Psoas muscle (tissue), 8 donors: ENCODE data around the gene CNTF. TPM values are rescaled to one million over a fixed set of nuclear protein-coding genes. Genes with fewer than 3 reads are reported as not detected.

Experiments used
- ATAC-seq, 4 donors: fragments of 200-7000 bp; cut with Tn5 transposase; one replicate each; pipeline ENCODE4 v1.9.1; 2020; ENCODE audit warnings: moderate library complexity in 3 of 4, mild to moderate bottlenecking in 2 of 4
- DNase-seq, 2 donors: peaks; one replicate each; pipeline ENCODE4 v3.0.0-alpha.2; 2020
- H3K27ac ChIP-seq: fragments of 200-600 bp; one replicate; pipeline ENCODE4 v1.8.0; 2022
- H3K27me3 ChIP-seq, 3 donors: fragments of 200-600 bp in 1 of 3; one replicate each; pipeline versions ENCODE4 v1.6.1 to v1.8.0; 2013 to 2022; ENCODE audit warnings: low read length in 2 of 3, mild to moderate bottlenecking in 2 of 3, moderate library complexity in 1 of 3; ENCODE audit not compliant: insufficient read depth in 3 of 3
- H3K36me3 ChIP-seq, 2 donors: fragments of 200-600 bp in 1 of 2; one replicate each; pipeline versions ENCODE4 v1.6.1 to v1.8.0; 2013 to 2022; ENCODE audit warnings: low read depth in 1 of 2, mild to moderate bottlenecking in 1 of 2, moderate library complexity in 1 of 2; ENCODE audit not compliant: insufficient read depth in 1 of 2
- H3K4me1 ChIP-seq: fragments of 200-600 bp; one replicate; pipeline ENCODE4 v1.8.0; 2022
- H3K4me3 ChIP-seq: fragments of 200-600 bp; one replicate; pipeline ENCODE4 v1.8.0; 2022; ENCODE audit warnings: mild to moderate bottlenecking
- H3K9me3 ChIP-seq: fragments of 200-600 bp; one replicate; pipeline ENCODE4 v1.8.0; 2022
- WGBS, 3 donors: extraction: QIAGEN DNeasy Blood & Tissue Kit; methylation state at CpG; one replicate each; pipeline versions ENCODE4 v1.1.6 to v1.1.7; 2013; 5-methylcytosine and 5-hydroxymethylcytosine counted together
- intact Hi-C, 2 donors: fragments of 100-400 bp; cut with DNase I; formaldehyde crosslinking; loops; one replicate each; pipeline versions ENCODE4 v1.11.0 to v1.14.2; 2022
- polyA plus RNA-seq, 3 donors: library from polyadenylated mRNA; stranded (reverse); fragments of 200-250 nt; gene quantifications; one replicate each; pipeline ENCODE4 v1.2.3, GENCODE V29; 2013
- total RNA-seq, 4 donors: library from RNA; stranded (reverse); fragmentation: NEBNext Ultra II Directional in 2 of 4; extraction: Animal tissue kit (Norgen Biotek cat#: 25700) in 2 of 4; gene quantifications; one replicate each; pipeline versions ENCODE4 v1.2.1 to v1.2.4, GENCODE V29; 2021 to 2023
- TF ChIP-seq, protein P1 (sequence below): fragments of 200-600 bp; IDR thresholded peaks from one replicate; pipeline ENCODE4 v1.8.0; 2022; ENCODE audit warnings: antibody characterized with exemption
- donor health status: healthy with polysubstance abuse.
- donor health status: DM: no; HTN: no; CAD: no; lungs with moderate emphysema.
- donor health status: Bipolar disorder and iron deficiency.
- donor health status: healthy.
- donor health status: DM: yes; HTN: yes; CAD: no.
- donor health status: DM: no; HTN: no; CAD: no.
- donor health status: DM: no; HTN: no; CAD: no.
- donor health status: DM: yes; HTN: yes; CAD: no.

The CNTF gene
- total and polyA plus RNA-seq, 7 donors: 1.1 to 21.2 (median 3.5) TPM

GRCh38 chr11:58579192-58580129 lies 43.0 kb upstream of the CNTF start:
- intact Hi-C loops: loop anchor here (5.0 kb wide), 2 partner anchors 38 to 48 kb away; no protein-coding TSS in a partner anchor
- ATAC-seq: peak; percentile 69 to 76 (median 74)
- Histone ChIP-seq H3K9me3 (no peaks in the 10 kb centered on the region), H3K4me3 (peak overlapping the region; percentile 92), H3K27me3 (no peaks in the 10 kb centered on the region), H3K27ac (peak overlapping the region; percentile 100), H3K36me3 (no peaks in the 10 kb centered on the region), H3K4me1 (peaks cover 68% of the 10 kb centered on the region)
- TF ChIP-seq, protein P1, sequence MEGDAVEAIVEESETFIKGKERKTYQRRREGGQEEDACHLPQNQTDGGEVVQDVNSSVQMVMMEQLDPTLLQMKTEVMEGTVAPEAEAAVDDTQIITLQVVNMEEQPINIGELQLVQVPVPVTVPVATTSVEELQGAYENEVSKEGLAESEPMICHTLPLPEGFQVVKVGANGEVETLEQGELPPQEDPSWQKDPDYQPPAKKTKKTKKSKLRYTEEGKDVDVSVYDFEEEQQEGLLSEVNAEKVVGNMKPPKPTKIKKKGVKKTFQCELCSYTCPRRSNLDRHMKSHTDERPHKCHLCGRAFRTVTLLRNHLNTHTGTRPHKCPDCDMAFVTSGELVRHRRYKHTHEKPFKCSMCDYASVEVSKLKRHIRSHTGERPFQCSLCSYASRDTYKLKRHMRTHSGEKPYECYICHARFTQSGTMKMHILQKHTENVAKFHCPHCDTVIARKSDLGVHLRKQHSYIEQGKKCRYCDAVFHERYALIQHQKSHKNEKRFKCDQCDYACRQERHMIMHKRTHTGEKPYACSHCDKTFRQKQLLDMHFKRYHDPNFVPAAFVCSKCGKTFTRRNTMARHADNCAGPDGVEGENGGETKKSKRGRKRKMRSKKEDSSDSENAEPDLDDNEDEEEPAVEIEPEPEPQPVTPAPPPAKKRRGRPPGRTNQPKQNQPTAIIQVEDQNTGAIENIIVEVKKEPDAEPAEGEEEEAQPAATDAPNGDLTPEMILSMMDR: peak; percentile 75
- 0 to 1% (median 0%) methylated on average over 39 to 78 of the region's 78 CpGs for WGBS, 3 donors
- DNase-seq: peak; percentile 93 to 96

DNA sequence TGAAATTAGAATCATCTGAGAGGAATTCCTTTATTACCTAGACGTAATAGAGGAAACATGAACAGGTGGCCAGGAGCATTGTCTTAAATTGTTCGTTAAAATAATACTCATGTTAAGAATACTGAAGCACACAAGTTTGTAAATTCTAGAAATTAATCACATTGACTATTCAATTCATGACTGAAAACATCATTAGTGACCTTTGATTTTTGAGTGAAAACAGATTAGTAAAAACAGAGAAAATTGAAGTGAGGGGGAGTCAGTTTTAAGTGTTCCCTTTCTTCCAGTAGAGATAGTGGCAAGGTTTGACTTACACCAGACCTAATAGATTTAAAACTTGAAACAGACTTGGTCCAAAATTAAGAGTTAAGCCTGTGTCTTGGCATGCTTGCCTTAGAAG lies 42.2 kb upstream of the CNTF start:
- Histone ChIP-seq H3K9me3 (no peaks in the 10 kb centered on the region), H3K36me3 (peaks cover 0 to 5% of the 10 kb centered on the region in 2 donors), H3K4me1 (peaks cover 68% of the 10 kb centered on the region), H3K27ac (peak overlapping the region; percentile 100), H3K4me3 (peak overlapping the region; percentile 92), H3K27me3 (no peaks in the 10 kb centered on the region)
- no peak for ATAC-seq
- WGBS, 3 donors: 0 to 7% (median 2%) methylated on average over 2 of the region's 2 CpGs
- TF ChIP-seq, protein P1: no peak
- intact Hi-C loops: loop anchor here in 1 of 2 donors (5.0 kb wide), 1 partner anchor 37 kb away; no protein-coding TSS in a partner anchor
- no peak for DNase-seq

DNA sequence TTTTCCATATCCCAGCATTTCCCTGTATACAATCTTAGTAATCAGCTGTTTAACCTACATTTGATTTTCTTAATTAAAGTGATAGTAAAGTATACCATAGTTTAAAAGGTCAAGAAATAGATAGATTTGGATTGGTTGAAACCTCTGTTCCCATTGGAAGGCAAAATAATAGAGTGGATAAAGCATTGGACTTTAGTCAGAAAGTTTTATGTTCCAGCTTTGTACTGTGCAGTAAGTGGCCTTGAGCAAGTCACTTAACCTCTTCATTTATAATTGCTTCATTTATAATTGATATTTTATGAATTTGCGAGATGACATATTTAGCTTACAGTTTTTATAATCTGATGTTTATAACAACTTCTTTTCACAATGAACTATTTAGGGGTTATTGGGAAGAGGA lies 40.0 kb upstream of the CNTF start:
- Histone ChIP-seq H3K36me3 (peaks cover 0 to 16% of the 10 kb centered on the region in 2 donors), H3K4me3 (peak overlapping the region; percentile 92), H3K27ac (no peak overlapping the region), H3K9me3 (no peaks in the 10 kb centered on the region), H3K4me1 (peaks cover 63% of the 10 kb centered on the region), H3K27me3 (no peaks in the 10 kb centered on the region)
- TF ChIP-seq, protein P1: no peak
- WGBS, 3 donors: 89 to 92% (median 91%) methylated on average over 1 of the region's 1 CpG
- no peak for DNase-seq
- intact Hi-C loops: loop anchor here in 1 of 2 donors (5.0 kb wide), 1 partner anchor 35 kb away; no protein-coding TSS in a partner anchor
- no peak for ATAC-seq

- TF ChIP-seq, protein P1: no peak
- Histone ChIP-seq H3K27me3 (no peaks in the 10 kb centered on the region), H3K36me3 (peaks cover 0 to 18% of the 10 kb centered on the region in 2 donors), H3K4me3 (no peak overlapping the region), H3K4me1 (peaks cover 59% of the 10 kb centered on the region), H3K9me3 (no peaks in the 10 kb centered on the region), H3K27ac (no peak overlapping the region)
- ATAC-seq (no peak), DNase-seq (no peak)
- WGBS, 3 donors: 86 to 91% (median 91%) methylated on average over 2 of the region's 2 CpGs
- intact Hi-C loops: no loop called here
These were observed 35.5 kb upstream of the CNTF start for GRCh38 chr11:58586998-58587397.
